GM19240 (cell line): ENCODE data around the gene IGSF21.
"Not testable (repeated sequence)": the region's sequence is repeated elsewhere in the genome, so short reads cannot be mapped to it uniquely, and the experiment has no call there.

Source experiments
- DNase-seq: peaks from one replicate; pipeline ENCODE4 v3.0.0; 2011; ENCODE audit warnings: low spot score; ENCODE audit not compliant: insufficient read length

The IGSF21 gene

DNA sequence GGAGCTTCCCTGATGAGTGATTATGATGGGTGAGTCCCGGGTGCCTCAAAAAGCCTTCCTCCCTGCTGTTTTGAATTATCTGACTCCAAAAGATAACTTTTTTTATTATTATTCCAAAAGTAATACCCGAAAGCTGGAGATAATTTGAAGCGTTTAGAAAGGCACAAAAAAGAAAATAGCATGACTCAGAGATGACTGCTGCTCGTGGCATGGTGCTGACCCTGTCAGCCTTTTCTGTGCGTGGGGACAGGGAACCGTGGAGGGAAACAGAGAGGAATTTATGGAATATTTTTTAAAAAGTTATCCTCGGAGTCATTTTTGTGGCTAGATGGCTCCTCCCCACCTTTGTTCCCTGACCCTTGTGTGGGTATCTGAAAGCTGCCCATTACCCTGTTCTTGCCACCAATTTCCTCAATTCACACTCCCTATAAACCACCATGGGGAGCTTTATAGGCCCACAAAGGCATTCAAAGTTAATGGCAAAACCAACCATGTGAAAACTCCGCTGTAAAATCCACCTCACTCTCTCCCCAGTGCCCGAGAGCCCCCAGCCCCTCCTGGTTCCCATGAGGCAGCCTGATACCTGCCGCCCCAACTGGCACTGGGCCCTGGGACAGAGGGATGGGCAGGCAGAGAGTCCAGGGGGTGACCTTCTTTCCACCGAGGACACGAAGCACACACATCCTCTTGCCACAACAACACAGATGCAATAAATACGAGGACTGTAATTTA lies 37.5 kb downstream of the IGSF21 start:
- no peak for DNase-seq

DNA sequence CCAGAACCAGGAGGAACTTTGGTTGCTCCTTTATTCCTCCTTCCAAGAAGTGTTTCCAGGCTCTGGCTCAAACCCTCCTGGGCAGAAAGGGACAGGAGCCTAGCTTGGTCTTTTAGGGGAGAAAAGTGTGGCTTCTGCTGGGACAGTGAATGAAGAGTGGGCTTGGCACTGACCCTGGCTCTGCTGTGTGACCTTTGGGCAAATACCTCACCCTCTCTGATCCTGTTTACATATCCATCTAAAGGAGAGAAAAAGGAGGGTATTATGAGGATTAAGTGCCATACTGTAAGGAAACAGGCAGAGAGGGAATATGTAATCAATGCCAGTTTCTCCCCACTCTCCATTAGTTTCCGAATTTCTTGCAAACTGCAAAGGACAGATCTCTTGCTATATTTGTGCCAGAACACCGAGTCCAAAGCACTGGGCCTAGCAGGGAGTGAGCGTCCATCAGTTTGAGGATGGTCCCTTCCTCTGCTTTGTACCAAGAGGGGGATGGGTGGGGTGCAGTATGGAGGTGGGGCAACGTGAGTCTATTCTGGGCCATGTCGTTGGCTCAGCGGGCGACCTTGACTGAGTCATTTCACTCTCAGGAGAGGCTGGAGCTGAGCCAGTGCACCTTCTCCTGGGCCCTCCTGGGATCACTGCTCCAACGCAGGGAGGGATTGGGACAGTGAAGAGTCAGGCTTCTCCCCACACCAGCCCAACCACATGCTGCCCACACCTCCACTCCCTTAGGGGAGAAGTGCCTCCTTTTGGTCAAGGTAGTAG lies 38.4 kb downstream of the IGSF21 start:
- no peak for DNase-seq

DNA sequence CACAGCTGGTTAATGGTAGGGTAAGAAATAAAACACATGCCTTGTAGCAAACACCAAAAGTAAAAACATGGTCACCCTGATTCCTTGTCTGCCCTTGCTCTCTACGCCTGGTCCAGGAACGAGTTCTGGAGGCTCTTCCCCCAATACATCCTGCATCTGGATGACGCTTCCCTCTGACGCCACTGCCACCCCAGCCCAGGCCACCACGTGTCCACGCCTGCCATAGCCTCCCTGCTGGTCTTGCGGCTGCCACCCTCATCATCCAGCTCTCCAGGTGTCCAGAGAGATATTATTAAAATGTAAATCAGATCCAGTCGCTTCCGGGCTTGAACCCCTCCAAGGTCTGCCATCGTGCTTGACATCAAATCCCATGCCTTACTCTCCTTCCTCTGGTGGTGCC lies 39.3 kb downstream of the IGSF21 start:
- DNase-seq, result no peak

DNA sequence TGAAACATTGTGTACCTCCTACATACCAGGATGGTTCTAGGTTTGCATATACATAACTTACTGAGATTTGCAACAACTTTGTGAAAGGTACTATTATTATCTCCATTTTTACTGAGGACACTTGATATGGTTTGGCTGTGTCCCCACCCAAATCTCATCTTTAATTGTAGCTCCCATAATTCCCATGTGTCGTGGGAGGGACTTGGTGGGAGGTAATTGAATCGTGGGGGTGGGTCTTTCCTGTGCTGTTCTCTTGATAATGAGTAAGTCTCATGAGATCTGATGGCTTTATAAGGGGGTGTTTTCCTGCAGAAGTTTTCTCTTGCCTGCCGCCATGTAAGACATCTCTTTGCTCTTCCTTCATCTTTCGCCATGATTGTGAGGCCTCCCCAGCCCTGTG lies 40.1 kb downstream of the IGSF21 start:
- DNase-seq, result no peak

DNA sequence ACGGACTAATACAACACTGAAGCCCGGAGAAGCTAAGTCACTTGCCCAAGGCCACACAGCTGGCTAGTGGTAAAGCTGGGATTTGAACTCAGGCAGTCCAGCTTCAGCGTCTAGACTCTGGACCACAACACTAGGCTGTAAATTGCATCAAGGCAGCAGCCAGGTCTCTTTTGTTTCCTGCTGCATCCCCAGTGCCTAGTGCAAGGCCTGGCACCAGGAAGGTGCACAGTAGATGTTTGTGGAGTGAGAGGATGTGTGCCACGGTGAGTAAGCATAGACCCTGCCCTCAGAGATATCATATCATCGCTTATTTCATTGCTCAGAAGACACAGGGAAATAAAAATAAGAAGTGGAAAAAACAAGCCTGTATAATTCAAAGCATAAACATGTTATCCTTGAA lies 40.9 kb downstream of the IGSF21 start:
- no peak for DNase-seq

DNA sequence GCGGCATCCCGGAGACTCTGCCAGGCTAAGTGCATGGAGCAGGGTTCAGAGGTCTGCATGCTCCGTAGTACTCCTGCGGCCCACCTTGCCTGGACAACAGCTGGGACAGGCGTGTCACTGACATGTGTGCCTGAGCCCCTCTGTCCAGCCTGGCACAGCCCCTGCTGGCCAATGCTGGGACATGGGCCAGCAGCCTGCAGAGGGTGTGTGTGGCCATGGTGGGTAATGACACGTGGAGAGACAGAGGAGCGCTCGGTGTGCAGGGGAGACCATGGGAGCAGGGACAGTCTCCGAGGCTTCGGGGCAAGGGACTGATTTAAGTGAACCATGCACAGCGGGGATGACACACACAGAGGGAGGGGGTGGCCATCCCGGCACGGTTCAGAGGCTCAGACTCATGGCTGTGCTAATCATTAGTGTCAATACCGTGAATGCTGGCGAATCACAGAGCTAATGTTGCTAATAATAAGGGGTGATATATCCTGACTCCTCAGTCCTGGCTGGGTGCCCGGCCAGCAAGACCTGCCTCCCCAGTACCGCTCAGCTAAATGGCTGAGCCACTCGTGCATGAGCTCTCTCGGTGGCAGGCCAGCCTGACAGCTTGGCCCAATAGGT lies 41.5 kb downstream of the IGSF21 start:
- no peak for DNase-seq

DNA sequence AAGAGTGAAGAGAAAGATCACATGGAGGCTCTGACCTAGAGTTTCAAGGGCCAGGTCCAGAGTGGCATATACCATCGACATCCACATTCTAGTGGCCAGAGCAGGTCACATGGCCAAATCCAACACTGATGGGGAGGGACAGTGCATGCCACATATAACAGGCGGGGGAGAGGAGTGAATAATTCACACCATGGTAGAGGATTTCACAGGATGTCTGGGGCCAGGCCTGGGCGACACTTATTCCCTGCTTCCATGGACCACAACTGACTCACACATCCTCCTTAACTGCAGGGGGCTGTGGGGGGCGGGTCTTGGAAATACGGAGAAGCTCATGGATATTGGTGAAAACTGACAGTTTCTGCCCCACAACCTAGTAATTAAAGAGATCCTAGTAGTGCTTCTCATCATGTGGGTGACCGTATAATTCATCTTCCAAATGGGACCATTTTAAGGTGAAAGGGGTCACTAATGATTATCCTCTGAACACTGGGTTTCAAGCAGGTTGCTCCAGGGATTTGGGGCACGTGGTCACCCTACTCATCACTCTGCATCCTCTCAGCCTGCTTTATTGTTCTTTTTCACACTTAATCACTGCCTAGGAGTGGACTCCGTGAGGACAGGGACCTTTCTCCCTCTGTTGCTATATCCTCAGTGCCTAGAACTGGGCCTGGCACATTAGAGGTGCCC lies 44.0 kb downstream of the IGSF21 start:
- no peak for DNase-seq

DNA sequence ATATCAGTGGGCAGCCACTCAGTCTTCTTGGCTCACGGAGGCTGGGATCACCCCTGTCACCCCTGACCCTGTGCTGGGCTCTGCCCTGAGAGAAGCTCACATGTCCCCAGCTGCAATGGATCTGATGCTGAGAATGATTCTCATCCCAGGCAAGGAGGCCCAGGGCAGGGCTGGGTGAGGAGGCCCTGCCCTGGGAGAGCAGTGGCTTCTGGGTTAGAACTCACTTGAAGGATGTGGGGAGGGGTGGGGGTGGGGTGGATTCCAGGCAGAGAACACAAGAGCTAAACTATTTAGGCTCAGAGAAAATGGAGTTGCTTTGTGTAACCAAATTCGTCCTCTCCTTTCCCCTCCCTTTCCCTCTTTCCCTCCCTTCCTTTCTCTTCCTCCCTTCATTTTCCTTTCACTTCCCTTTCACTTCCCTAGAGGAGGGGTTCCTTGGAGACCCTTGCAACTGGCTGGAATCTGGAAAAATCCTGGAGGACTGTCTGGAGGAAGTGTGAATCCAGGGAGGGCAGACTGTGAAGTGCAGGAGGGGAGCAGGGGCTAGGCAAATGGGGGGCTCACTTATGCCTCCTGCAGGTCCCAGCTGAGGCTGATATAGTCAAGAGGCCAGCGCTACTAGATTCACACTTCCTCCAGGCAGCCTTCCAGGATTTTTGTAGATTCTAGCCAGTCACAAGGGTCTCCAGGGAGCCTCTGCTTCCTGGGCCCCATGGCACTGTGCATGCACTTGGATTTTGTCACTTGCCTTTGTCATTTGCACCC lies 47.0 kb downstream of the IGSF21 start:
- DNase-seq, result no peak

DNA sequence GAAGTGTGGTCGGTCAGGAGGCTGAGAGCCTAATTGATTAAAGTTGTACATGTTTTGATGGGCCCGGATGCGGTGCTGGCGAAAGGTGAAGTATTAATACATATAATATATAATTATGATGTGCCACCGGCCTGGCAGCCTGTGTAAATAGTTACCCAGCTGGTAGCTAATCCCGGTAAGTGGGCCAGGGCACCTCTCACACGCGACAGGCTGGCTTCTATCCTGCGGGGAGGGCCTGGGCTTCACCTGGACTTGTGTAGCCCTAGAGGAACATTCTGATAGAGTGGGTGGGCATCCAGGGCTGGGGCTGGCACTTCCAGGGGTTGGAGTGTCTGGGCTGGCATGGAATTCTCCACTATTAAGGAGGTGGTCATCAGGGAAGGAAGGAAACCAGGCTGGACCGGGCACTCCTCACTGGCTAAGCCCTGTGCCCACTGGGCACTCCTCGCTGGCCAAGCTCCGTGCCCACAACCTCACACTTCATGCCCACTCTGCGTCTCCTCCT lies 48.3 kb downstream of the IGSF21 start:
- no peak for DNase-seq

DNA sequence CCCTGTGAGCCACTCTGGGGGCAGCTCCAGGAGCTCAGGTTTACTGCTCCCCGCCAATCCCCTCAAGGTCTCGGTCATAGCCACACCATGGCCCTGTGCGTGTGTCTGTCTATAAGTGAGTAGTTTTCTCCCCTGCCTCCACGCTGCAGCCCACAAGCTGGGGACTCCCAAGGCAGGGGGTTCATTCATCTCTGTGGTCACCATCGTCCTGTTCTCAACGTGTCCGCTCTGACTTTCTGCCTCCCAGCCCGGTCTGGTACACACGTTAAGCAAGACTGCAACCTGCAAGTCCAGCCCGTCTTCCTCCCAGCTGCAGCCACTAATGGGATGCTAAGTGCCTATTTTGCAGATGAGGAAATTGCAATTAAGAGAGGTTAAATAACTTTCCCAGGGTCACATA lies 49.8 kb downstream of the IGSF21 start:
- DNase-seq, result no peak

DNA sequence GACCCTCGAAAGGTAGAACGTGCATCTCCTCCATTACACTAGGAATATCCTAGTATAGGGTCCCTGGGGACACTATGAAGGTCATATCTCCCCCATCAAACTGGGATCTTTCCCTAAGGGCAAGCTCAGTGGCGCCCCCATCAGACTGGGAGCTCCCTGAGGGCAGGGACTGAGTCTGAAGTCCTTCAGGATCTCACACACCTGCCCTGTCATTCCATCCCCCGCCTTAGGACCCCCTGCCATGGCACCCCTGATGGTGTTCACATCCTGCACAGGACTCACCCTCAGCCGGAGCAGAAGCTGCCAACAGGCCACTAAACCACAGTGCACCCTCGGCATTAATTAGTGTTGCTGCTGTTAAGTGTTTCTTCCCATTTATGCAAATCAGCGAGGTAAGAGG lies 50.4 kb downstream of the IGSF21 start:
- no peak for DNase-seq

DNA sequence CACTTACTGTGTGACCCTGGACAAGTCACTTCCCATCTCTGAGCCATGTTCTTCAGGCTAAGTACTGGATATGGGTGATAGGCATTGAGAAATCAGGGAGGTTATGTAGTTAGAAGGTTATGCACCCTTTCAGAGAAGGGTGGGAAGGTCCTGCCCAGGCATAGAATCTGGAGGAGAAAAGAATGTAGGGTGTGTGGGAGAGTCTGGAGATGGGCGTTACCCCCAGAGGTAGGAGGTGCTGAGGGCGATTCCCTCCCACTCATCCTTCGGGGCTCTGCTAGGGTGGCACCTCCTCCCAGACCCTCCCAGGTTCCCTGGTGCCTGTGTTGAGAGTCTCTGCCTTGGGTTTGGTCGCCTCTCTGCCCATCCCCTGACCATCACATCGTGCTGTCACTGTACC lies 51.1 kb downstream of the IGSF21 start:
- DNase-seq, result no peak

DNA sequence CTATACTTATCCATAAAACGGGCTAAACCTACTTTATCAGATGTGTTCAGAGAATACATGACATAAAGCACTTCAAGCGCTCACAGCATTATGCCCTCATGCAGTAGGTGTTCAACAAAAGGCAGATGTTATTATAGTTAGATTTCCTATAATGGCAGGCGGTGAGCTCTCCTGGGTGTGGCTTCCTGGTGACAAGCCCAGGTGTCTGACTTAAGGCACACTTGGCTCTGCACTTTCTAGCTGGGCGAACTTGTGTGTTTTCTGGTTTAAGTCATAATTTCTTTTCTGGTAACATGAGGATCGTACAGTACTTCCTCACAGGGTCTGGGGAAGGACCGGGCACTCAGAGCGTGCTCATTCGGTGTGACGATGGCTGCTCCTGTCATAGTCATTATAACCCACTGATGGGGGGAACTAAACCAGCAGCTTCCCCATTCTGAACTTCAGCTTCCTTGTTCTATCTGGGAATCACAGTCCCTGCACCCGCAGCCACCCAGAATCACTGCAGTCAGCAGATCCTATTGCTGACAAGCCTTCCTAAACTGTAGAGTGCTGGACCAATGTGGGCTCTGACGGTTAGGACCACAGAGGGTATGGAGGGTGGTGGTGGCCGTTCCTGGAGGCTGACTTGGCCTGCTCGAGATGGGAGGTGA lies 52.8 kb downstream of the IGSF21 start:
- no peak for DNase-seq

DNA sequence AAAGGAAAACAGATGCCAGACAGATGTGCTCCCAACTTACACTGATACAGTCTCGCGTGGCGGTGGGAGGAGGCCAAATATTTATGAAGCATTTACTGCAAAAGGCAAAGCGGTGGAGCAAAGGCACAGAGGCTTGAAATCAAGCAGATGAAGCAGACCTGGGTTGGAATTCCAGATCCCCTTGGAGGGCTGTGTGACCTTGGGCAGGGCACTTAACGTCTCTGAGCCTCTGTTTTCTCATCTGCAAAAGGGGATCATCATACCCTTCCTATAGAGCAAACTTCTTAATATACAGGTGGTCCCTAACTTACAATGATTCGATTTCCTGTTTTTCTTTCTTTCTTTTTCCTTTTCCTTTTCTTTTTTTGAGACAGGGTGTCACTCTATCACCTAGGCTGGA lies 54.1 kb downstream of the IGSF21 start:
- DNase-seq, result no peak

DNA sequence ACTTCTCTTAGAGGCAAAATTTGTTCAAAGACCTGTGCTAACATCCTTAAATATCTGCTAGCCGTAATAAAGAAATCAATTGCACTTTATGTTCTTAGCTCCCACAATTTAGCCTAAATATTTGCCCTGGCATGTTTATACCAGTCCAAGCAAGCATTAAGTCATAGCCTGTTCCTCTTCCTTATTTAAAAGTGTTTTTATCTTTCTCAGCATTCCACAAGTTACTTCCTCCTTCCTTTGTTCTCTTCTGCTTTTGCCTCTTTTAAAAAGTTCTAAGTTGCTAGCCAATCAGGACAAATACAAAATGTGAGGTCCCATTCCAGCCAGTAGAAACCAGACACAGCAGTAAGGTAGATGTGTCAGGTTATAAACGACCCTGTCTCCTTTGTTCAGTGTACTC lies 58.0 kb downstream of the IGSF21 start:
- not testable (repeated sequence) for DNase-seq

DNA sequence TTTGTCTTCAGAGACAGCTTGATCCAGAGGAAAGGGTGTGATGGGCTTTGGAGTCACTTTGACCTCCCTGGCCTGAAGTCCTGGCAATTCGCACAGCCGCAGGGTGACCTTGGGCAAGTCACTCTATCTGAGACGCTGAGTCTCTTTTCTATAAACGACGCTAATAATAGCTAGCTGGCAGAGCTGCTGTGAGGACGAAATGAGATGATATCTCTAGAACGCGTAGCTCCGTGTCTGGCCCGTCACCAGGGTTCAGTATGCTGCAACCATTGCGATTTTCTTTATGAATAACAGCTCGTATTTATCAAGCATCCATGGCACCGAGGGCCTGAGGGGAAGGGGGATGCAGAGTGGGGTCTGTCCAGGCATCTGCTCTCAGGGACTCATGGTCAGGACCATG lies 58.7 kb downstream of the IGSF21 start:
- no peak for DNase-seq

DNA sequence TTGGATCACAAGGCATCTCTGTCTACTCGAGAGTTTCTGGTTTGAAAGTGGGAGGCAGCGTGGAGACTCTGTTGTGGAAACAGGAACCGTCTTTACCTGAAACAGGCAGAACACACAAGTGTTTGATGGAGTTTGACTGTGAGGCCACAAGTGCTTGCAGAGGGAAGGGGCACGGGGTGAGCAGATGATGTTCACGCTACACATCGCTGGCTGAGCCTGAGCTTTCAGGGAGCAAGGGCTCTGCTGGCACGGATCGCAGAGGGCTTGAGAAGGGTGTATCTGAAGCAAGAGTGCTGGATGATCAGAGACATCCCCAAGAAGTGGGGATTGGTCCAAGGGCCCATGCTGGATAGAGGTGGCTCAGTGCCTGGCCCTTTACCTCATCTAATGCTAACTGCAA lies 59.3 kb downstream of the IGSF21 start:
- no peak for DNase-seq

DNA sequence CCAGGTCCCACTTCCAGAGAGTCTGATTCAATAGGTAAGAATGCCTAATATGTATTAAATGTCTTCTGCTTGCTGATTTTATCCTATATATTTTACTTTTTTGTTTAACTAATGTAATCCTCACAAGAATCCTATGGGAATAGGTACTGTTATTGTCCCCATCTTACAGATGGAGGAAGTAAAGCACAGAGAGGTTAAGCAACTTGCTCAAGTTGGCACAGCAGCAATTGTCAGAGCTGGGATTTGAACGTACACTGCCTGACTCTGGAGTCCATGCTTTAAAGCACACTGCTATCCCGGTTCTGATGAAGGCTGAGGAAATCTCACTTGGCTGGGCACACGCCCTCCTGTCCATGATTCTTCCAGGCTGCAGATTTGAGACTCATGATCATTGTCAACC lies 62.8 kb downstream of the IGSF21 start:
- no peak for DNase-seq

DNA sequence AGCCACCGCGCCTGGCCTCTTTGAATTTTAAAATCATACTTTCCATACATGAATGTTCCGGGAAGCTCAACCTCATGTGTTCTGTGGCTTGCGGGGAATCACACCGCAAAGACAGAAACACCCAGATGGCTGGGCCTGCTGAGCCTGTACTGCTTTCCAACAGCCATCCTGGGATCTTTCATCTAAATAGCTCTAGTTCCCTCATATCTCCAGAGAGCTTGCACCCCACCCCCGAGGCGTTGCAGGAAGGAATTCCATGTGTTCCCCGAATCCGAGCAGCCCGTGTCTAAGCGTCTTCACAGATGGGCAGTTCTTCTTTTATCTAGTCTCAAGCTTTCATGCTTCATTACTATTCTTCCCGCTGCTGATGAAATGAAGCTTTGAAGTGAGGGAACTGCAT lies 66.4 kb downstream of the IGSF21 start:
- DNase-seq, result no peak

DNA sequence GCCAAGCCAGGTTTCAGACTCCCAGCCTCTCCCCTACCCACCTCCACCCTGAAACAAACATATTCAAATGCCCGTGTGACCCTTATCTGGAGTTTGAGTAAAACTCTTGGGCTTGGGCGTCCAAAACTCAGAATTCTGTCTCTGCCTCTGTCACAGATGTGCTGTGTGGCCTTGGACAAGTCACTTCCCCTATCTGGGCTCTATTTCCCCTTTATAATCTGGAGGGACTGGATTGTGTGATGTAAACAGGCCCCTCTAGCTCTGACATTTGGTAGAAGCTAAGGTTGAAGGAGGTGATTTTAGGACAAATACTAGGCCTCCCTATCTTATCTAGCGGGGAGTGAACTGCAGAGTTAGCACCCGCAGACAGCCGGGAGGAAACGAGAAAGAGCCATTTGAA lies 67.5 kb downstream of the IGSF21 start:
- DNase-seq, result no peak
